HFFc6 (cell line): ENCODE data around the gene MYRF. TPM values are rescaled to one million over a fixed set of nuclear protein-coding genes. Genes with fewer than 3 reads are reported as not detected.

Experiments
- DNase-seq: peaks from one replicate; pipeline ENCODE4 v3.0.0-alpha.2; 2018
- H3K27ac Mint-ChIP-seq: 2 replicates; pipeline ENCODE4 v1.8.0; 2020; ENCODE audit warnings: mild to moderate bottlenecking, mixed read lengths
- H3K27me3 Mint-ChIP-seq: 2 replicates; pipeline ENCODE4 v1.8.0; 2021; ENCODE audit warnings: mild to moderate bottlenecking, moderate library complexity, mixed read lengths; ENCODE audit not compliant: insufficient read depth
- H3K36me3 Mint-ChIP-seq: 2 replicates; pipeline ENCODE4 v1.8.0; 2021; ENCODE audit warnings: low read depth, mixed read lengths
- H3K4me1 Mint-ChIP-seq: 2 replicates; pipeline ENCODE4 v1.8.0; 2020; ENCODE audit warnings: low read depth, mixed read lengths
- H3K4me3 Mint-ChIP-seq: 2 replicates; pipeline ENCODE4 v1.8.0; 2020; ENCODE audit warnings: mild to moderate bottlenecking, moderate library complexity, mixed read lengths
- H3K9me3 Mint-ChIP-seq: 2 replicates; pipeline ENCODE4 v1.8.0; 2020; ENCODE audit warnings: mild to moderate bottlenecking, mixed read lengths
- CTCF ChIP-seq: fragments of 200-600 bp; sonication (generic); IDR thresholded peaks from 2 replicates; pipeline ENCODE4 v1.5.0; 2021; ENCODE audit warnings: antibody characterized with exemption, mild to moderate bottlenecking
- total RNA-seq, 6 experiments: library from RNA; stranded (reverse); fragmentation: NEBNext Ultra II Directional; extraction: Animal tissue kit (Norgen Biotek cat#: 25700); gene quantifications; 2 replicates in 1 of 6; 3 replicates in 5 of 6; pipeline ENCODE4 v1.2.3, GENCODE V29; 2021

The MYRF gene
- total RNA-seq, 6 experiments from 2014 or later = 0.24 to 0.67 (median 0.53) TPM

GRCh38 chr11:61742391-61742790 is 10.0 kb upstream of the MYRF start:
- no peak for DNase-seq
- H3K27ac Mint-ChIP-seq = no peak overlapping the region
- H3K27me3 Mint-ChIP-seq = no peaks in the 10 kb centered on the region
- no peaks in the 10 kb centered on the region for H3K4me1 Mint-ChIP-seq
- H3K9me3 Mint-ChIP-seq = no peaks in the 10 kb centered on the region
- no peaks in the 10 kb centered on the region for H3K36me3 Mint-ChIP-seq
- no peak overlapping the region for H3K4me3 Mint-ChIP-seq
- no peak for TF ChIP-seq CTCF

DNA sequence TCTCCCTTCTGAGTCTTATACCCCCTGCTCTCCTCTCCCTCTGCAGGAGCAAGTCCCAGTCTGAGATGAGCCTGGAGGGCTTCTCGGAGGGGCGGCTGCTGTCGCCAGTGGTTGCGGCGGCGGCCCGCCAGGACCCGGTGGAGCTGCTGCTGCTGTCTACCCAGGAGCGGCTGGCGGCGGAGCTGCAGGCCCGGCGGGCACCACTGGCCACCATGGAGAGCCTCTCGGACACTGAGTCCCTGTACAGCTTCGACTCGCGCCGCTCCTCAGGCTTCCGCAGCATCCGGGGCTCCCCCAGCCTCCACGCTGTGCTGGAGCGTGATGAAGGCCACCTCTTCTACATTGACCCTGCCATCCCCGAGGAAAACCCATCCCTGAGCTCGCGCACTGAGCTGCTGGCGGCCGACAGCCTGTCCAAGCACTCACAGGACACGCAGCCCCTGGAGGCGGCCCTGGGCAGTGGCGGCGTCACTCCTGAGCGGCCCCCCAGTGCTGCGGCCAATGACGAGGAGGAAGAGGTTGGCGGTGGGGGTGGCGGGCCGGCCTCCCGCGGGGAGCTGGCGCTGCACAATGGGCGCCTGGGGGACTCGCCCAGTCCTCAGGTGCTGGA is 8.8 kb upstream of the MYRF start:
- no peak; the same call in 1 of the 2 replicates for TF ChIP-seq CTCF
- Mint-ChIP-seq H3K4me3 (no peak overlapping the region), H3K36me3 (no peaks in the 10 kb centered on the region), H3K27me3 (no peaks in the 10 kb centered on the region), H3K4me1 (no peaks in the 10 kb centered on the region), H3K27ac (no peak overlapping the region), H3K9me3 (no peaks in the 10 kb centered on the region)
- no peak for DNase-seq

DNA sequence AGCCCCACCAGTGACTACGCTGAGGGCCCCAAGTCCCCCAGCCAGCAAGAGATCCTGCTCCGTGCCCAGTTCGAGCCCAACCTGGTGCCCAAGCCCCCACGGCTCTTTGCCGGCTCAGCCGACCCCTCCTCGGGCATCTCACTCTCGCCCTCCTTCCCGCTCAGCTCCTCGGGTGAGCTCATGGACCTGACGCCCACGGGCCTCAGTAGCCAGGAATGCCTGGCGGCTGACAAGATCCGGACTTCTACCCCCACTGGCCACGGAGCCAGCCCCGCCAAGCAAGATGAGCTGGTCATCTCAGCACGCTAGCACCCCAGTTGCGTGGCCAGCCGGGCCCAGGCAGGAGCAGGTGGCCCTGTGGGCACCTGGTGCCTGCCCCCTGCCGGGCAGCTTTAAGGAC is 8.3 kb upstream of the MYRF start:
- no peak overlapping the region for H3K27ac Mint-ChIP-seq
- no peaks in the 10 kb centered on the region for H3K9me3 Mint-ChIP-seq
- H3K36me3 Mint-ChIP-seq = no peaks in the 10 kb centered on the region
- H3K4me1 Mint-ChIP-seq = no peaks in the 10 kb centered on the region
- H3K27me3 Mint-ChIP-seq = no peaks in the 10 kb centered on the region
- DNase-seq = no peak
- no peak for TF ChIP-seq CTCF
- H3K4me3 Mint-ChIP-seq = no peak overlapping the region

DNA sequence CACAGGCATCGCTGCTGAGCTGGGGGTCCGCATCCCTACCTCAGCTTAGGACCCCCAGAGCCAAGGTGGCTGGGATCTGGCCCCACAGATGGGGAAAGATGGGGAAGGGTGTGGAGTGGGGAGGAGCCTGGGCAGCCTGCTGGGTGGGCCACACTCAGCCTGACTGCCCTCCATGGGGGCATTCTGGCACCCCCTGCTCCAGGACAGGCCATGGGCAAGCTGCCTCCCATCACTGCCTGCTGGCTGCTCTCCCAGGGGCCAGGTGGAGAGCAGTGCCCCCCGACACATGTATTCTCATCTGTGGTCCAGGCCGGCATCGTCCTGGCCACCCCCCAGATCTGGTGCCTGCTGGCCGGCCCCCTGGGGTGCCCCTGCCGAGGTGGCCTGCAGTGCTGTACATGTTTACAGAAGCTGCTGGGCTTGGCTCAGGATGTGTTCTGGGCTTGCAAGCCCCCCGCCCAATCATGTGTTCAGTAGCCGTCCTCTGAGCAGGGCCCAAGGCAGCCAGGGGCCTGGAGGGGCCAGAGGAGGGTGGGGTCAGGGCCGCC is 7.8 kb upstream of the MYRF start:
- no peak for TF ChIP-seq CTCF
- Mint-ChIP-seq H3K4me1 (no peaks in the 10 kb centered on the region), H3K9me3 (no peaks in the 10 kb centered on the region), H3K27me3 (no peaks in the 10 kb centered on the region), H3K27ac (no peak overlapping the region), H3K4me3 (no peak overlapping the region), H3K36me3 (no peaks in the 10 kb centered on the region)
- no peak for DNase-seq

- Mint-ChIP-seq H3K4me1 (no peaks in the 10 kb centered on the region), H3K9me3 (no peaks in the 10 kb centered on the region), H3K27me3 (no peaks in the 10 kb centered on the region; the same call in 1 of the 2 replicates), H3K36me3 (no peaks in the 10 kb centered on the region), H3K27ac (no peak overlapping the region), H3K4me3 (no peak overlapping the region)
- DNase-seq = no peak
- no peak for TF ChIP-seq CTCF
Measured at GRCh38 chr11:61745781-61746441, 6.5 kb upstream of the MYRF start.
